Measurements from ENCODE around the gene SUSD3.
A peak's percentile ranks its signal among the peaks of the same experiment; 100 is the strongest.

The SUSD3 gene

DNA sequence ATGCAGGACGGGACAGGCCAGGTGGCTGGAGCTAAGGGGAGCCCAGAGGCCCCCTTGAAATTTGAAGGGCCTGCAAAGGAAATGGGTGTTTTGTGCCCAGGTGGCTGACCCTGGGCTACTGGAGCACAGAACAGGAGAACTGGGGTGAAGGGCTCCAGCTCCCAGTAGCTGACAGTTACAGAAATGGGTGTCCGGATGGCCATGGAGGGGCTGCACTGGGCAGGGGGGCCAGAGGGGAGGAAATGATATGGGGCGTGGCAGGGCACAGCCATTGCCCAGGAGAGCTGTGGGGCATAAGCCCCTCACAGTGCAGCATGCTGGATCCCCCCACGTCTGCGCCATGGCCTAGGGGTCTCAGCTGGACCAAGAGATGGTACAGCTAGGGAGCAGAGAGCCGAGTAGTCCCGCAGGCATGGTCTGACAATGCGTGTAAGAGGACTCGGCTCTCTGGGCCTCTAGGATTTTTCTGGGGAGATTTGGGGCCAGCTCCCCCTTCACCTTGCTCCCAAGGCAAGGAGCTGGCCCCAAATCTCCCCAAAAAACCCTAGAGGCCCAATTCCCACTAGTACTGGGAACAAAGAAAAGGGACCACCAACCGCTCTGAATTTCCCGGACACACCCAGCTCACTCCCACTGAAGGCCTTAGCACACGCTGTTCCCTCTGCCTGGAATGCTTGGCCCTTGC is 29.6 kb downstream of the SUSD3 start:
- Histone ChIP-seq H3K9ac (ENCODE audit: low read length) (no peak overlapping the region), H3K36me3 (ENCODE audit: control insufficient read depth, insufficient read depth, low read length) (no peaks in the 10 kb centered on the region), H3K27me3 (ENCODE audit: control insufficient read depth, insufficient read depth, low read length) (no peaks in the 10 kb centered on the region), H3K4me1 (ENCODE audit: control insufficient read depth, insufficient read depth, low read length) (no peaks in the 10 kb centered on the region), H3K4me3 (ENCODE audit: low read length) (no peak overlapping the region), H3K27ac (ENCODE audit: low read depth, low read length) (no peak overlapping the region)

DNA sequence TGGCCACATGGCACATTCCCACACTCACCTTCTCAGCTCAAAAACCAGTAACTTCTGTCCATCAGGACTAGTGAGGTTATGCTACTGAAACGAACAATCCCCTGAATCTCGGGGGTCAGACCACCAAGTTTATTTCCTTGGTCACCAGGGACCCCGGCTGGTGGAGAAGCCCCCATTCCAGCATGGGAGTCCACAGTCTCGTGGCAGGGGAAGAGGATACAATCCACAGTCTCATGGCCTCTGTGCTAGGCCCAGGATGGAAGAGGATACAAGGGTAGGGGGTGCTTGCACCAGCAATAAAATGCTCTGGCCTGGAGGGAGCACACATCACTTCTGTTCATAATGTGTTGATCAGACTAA is 30.1 kb downstream of the SUSD3 start:
- Histone ChIP-seq H3K9ac (ENCODE audit: low read length) (no peak overlapping the region), H3K4me1 (ENCODE audit: control insufficient read depth, insufficient read depth, low read length) (no peaks in the 10 kb centered on the region), H3K27ac (ENCODE audit: low read depth, low read length) (no peak overlapping the region), H3K4me3 (ENCODE audit: low read length) (no peak overlapping the region), H3K27me3 (ENCODE audit: control insufficient read depth, insufficient read depth, low read length) (no peaks in the 10 kb centered on the region), H3K36me3 (ENCODE audit: control insufficient read depth, insufficient read depth, low read length) (no peaks in the 10 kb centered on the region)

DNA sequence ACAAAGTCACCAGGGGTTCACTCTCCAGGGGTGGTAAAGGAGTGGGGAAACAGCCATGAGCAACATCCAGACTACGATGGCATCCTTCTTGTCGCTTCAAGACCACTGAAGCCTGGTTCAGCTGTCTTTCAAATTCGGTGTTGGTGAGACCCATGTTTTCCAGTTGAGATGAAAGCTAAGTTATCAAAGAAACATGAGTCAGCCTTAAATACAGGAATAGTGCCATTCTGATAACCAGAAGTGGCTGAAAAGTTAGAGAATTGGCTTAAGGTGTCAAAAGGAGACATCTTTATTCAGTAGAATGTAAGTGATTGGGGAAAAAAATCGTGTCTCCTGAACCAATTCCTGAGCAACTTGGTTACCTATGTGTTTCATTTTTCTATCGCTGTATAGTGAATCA is 30.5 kb downstream of the SUSD3 start:
- Histone ChIP-seq H3K9ac (ENCODE audit: low read length) (no peak overlapping the region), H3K27me3 (ENCODE audit: control insufficient read depth, insufficient read depth, low read length) (no peaks in the 10 kb centered on the region), H3K27ac (ENCODE audit: low read depth, low read length) (no peak overlapping the region), H3K4me1 (ENCODE audit: control insufficient read depth, insufficient read depth, low read length) (no peaks in the 10 kb centered on the region), H3K36me3 (ENCODE audit: control insufficient read depth, insufficient read depth, low read length) (no peaks in the 10 kb centered on the region), H3K4me3 (ENCODE audit: low read length) (no peak overlapping the region)

DNA sequence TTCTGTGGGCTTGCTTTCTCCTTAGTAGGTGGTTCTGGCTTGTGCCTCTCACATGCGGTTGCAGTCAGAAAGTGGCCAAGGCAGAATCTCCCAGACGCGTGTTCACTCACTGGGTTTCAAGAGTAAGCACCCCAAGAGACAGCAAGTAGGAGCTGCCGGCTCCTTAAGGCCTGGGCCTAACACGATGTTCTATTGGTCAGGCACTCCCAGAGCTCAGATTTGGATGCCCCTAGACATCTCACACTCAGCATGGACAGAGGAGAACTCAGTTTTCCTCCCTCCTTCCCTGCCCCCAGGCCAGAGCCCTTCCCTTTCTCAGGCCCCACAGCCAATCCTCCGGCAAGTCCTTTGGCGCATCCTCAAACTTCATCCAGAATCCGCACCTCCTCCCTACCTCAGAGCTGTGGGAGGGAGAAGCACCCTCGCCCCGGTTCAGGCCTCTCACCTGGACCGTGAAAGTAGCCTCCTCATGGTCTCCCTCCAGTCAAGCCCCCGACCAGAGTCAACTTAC is 31.0 kb downstream of the SUSD3 start:
- H3K9ac ChIP-seq (ENCODE audit: low read length), result no peak overlapping the region
- H3K27ac ChIP-seq (ENCODE audit: low read depth, low read length), result no peak overlapping the region
- no peaks in the 10 kb centered on the region for H3K27me3 ChIP-seq (ENCODE audit: control insufficient read depth, insufficient read depth, low read length)
- no peaks in the 10 kb centered on the region for H3K36me3 ChIP-seq (ENCODE audit: control insufficient read depth, insufficient read depth, low read length)
- H3K4me1 ChIP-seq (ENCODE audit: control insufficient read depth, insufficient read depth, low read length), result no peaks in the 10 kb centered on the region
- no peak overlapping the region for H3K4me3 ChIP-seq (ENCODE audit: low read length)

DNA sequence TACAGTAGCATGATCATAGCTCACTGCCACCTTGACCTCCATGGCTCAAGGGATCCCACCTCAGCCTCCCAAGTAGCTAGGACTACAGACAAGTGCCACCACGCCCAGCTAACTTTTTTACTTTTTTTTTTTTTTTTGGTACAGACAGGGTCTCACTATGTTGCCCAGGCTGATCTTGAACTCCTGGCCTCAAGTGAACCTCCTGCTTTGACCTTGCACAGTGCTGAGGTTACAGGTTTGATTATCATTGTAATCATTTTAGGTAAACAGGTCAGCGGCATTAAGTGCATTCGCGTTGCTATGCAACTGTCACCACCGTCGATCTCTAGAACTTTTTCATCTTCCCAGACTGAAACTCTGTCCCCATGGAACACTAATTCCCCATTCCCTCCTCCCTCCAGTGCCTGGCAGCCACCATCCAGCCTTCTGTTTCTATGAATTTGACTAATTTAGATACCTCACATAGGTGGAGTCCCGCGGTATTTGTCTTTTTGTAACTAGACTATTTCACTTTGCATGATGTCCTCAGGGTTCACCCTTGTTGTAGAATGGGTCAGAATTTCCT is 31.7 kb downstream of the SUSD3 start:
- Histone ChIP-seq H3K9ac (ENCODE audit: low read length) (no peak overlapping the region), H3K4me1 (ENCODE audit: control insufficient read depth, insufficient read depth, low read length) (no peaks in the 10 kb centered on the region), H3K27me3 (ENCODE audit: control insufficient read depth, insufficient read depth, low read length) (no peaks in the 10 kb centered on the region), H3K36me3 (ENCODE audit: control insufficient read depth, insufficient read depth, low read length) (no peaks in the 10 kb centered on the region), H3K4me3 (ENCODE audit: low read length) (no peak overlapping the region), H3K27ac (ENCODE audit: low read depth, low read length) (no peak overlapping the region)

DNA sequence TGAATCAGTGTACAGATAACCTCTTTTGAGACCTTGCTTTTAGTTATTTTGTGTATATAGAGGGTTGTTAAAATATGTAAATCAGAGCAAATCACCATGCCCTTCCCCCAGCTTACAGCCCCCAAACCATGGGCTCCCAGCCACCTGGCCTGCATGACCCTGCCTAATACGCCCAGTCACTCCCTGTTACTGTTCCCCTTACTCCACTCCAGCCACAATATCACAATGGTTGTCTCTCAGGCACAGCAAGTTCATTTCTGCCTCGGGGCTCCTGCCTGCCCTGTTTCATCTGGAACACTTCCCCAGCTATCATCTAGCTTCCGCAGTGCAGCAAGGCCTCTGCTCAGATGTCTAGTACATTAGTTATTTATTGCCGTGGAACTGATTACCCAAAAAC is 32.6 kb downstream of the SUSD3 start:
- Histone ChIP-seq H3K9ac (ENCODE audit: low read length) (no peak overlapping the region), H3K27ac (ENCODE audit: low read depth, low read length) (no peak overlapping the region), H3K36me3 (ENCODE audit: control insufficient read depth, insufficient read depth, low read length) (no peaks in the 10 kb centered on the region), H3K4me1 (ENCODE audit: control insufficient read depth, insufficient read depth, low read length) (no peaks in the 10 kb centered on the region), H3K27me3 (ENCODE audit: control insufficient read depth, insufficient read depth, low read length) (no peaks in the 10 kb centered on the region), H3K4me3 (ENCODE audit: low read length) (no peak overlapping the region)

DNA sequence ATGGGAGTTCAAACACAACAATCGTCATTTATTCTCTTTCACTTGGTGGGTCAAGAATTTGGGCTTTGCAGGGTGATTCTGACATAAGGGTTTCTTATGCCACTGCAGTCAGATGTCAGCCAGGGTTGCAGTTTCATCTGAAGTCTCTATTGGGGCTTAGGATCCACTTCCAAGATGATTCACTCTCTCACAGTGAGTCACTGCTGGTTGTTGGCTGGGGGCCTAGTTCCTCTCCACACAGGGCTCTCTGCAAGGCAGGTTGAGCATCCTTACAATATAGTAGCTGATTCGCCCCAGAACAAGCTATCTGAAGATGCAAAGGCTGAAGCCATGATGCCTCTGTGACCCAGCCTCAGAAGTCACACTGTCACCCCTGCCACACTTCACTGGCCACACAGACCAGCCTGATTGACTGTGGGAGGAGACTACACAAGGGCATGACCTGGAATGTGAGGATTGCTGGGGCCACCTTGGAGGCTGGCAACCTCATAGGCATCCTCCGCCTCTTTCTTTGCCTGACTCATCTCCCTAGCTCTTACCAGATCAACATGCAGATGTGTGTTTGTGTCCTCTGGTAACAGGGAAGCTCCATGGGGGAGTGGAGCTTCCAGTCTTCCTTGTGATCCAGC is 33.1 kb downstream of the SUSD3 start:
- Histone ChIP-seq H3K4me1 (ENCODE audit: control insufficient read depth, insufficient read depth, low read length) (no peaks in the 10 kb centered on the region), H3K4me3 (ENCODE audit: low read length) (no peak overlapping the region), H3K27me3 (ENCODE audit: control insufficient read depth, insufficient read depth, low read length) (no peaks in the 10 kb centered on the region), H3K9ac (ENCODE audit: low read length) (no peak overlapping the region), H3K27ac (ENCODE audit: low read depth, low read length) (no peak overlapping the region), H3K36me3 (ENCODE audit: control insufficient read depth, insufficient read depth, low read length) (no peaks in the 10 kb centered on the region)

DNA sequence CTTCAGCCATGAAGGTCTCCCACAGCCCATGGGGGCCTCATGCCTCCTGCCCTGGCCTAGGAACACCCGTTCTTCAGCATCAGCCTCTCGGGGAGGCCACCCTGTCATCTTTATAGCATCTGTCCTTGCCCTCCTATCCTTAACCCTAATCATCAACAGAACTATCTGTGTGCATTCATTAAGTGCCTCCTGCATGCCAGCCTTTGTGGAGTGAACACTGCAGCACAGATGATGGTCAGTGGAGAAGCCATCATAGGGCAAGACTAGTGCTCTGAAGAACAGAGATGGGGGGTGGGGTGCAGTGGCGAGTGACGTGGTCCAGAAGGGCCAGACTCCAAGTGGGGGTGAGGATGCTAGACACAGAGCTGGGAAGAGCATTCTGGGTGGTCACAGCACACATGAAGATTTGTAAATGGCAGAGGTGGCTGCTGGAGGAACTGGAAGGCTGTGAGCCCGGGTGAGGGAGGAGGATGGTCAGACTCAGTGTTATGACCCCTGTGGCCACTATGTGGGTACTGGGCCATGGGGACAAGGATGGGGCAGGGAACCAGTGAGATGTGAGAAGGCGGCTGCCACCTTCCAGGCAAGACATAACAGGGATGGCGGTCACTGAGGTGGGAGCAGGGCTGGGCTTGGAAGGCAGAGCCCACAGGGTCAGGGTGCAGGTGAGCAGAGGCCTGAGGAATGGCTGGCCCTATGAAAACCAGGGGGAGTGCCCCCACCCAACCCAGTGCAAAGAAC is 33.9 kb downstream of the SUSD3 start:
- Histone ChIP-seq H3K4me1 (ENCODE audit: control insufficient read depth, insufficient read depth, low read length) (peaks cover 7% of the 10 kb centered on the region), H3K4me3 (ENCODE audit: low read length) (no peak overlapping the region), H3K27ac (ENCODE audit: low read depth, low read length) (no peak overlapping the region), H3K27me3 (ENCODE audit: control insufficient read depth, insufficient read depth, low read length) (no peaks in the 10 kb centered on the region), H3K36me3 (ENCODE audit: control insufficient read depth, insufficient read depth, low read length) (no peaks in the 10 kb centered on the region), H3K9ac (ENCODE audit: low read length) (no peak overlapping the region)

DNA sequence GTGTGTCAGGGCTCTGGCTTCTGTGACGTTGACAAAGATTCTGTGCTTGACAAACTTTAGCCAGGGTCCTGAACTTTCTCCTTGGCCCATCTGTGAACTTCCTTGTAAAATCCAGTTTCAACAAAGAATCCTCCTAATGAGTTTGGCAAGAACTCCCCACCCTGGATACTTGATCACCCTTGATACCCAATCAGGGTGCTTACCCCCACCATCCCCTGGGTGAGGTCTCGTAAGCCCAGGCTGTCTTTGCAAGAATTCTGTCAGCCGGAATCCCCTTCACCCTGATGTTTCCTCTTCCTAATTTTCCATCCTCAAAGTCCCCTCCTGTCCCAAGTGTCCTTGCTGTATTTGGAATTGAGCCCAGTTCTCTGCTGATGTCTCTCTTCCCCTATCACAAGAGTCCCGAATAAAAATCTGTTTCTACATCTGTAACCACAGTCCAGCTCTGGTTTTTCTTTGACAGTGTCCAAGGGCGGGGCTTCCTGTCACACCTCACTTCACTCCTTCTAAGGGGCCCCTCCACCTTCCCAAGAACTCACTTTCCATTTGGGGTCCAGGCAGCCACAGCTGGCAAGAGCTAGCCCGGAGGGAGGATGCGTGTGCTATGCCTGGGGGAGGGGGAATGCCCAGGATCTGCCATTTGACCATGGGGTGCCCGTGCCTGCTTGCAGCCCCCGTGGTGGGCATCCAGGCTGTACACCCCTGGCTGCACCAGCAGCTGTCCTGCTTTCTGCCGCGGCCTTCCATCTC is 34.8 kb downstream of the SUSD3 start:
- H3K4me3 ChIP-seq (ENCODE audit: low read length), result no peak overlapping the region
- H3K27me3 ChIP-seq (ENCODE audit: control insufficient read depth, insufficient read depth, low read length), result no peaks in the 10 kb centered on the region
- no peak overlapping the region for H3K9ac ChIP-seq (ENCODE audit: low read length)
- no peak overlapping the region for H3K27ac ChIP-seq (ENCODE audit: low read depth, low read length)
- no peaks in the 10 kb centered on the region for H3K36me3 ChIP-seq (ENCODE audit: control insufficient read depth, insufficient read depth, low read length)
- H3K4me1 ChIP-seq (ENCODE audit: control insufficient read depth, insufficient read depth, low read length), result peaks cover 16% of the 10 kb centered on the region

DNA sequence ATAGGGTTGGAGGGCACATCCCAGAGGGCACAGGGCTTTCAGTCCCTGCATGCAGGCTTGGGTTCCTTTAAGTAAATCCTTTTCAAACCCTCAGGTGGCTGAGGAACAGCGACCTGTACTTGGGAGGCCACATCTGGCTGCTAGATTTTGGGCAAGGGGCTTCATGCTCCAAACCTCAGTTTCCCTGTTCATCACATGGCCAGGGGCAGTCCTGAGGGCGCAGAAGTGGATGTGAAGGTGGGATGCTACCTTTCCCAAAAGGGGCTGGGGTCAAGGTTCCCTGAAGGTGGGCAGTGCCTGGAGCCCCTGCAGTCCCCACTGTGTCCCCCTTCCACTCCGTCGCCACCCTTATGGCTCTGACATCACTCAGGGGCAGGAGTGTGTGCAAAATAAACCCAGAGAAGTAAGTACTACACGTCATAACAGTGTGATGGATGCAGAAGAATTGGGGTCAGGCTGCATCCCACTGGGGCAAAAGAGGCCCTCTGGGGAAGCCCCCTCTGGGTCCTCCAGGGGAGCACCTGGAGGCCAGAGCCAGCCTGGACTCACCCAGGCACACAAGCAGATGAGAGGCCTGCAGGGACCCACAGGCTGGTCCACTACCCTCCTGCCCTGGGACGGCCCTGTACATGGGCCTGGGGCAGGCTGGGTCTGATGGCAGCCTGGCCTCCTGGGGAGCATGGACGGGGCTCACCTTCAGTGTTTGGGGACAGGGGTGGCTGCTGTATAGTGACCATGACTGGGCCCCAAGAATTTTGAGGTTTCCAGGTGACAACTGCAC is 35.6 kb downstream of the SUSD3 start:
- peaks cover 19% of the 10 kb centered on the region for H3K4me1 ChIP-seq (ENCODE audit: control insufficient read depth, insufficient read depth, low read length)

DNA sequence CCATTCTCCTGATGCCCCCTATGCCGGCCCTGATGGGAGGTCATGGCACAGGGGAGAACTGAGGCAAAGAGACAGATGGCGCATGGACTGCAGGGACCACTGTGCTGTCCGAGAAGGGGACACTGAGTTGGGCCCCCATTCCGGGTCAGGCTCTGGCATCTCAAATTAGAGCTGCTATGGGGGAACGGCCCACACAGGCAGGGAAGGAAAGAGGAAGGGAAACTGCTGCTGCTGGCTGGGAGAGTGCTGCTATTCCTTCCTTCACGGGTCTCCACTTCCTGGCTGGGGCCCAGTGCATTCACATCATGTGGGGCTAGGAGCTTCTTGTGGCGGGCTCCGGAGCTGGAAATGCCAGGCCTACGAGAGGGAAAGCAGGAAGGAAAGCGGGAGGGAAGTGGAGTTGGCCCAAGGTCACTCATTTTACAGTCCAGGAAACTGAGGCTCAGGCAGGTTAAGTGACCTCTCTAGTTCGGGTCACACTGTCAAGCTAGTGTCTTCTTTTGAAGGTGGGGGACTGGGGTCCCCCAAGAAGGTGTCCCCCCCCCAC is 36.2 kb downstream of the SUSD3 start:
- peak overlapping the region; percentile 3 for H3K9ac ChIP-seq (ENCODE audit: low read length)
- H3K36me3 ChIP-seq (ENCODE audit: control insufficient read depth, insufficient read depth, low read length), result no peaks in the 10 kb centered on the region
- no peaks in the 10 kb centered on the region for H3K27me3 ChIP-seq (ENCODE audit: control insufficient read depth, insufficient read depth, low read length)
- peak overlapping the region; percentile 95 for H3K27ac ChIP-seq (ENCODE audit: low read depth, low read length)
- peak overlapping the region; percentile 77 for H3K4me3 ChIP-seq (ENCODE audit: low read length)
- peaks cover 25% of the 10 kb centered on the region for H3K4me1 ChIP-seq (ENCODE audit: control insufficient read depth, insufficient read depth, low read length)

More for the DNA sequence above, 35.6 kb downstream of the SUSD3 start:
- no peaks in the 10 kb centered on the region for H3K27me3 ChIP-seq (ENCODE audit: control insufficient read depth, insufficient read depth, low read length)
- H3K27ac ChIP-seq (ENCODE audit: low read depth, low read length), result no peak overlapping the region
- H3K9ac ChIP-seq (ENCODE audit: low read length), result no peak overlapping the region
- no peaks in the 10 kb centered on the region for H3K36me3 ChIP-seq (ENCODE audit: control insufficient read depth, insufficient read depth, low read length)
- no peak overlapping the region for H3K4me3 ChIP-seq (ENCODE audit: low read length)
